Measurements from ENCODE around the gene MTERF4.

MTERF4 gene

GRCh38 chr2:241051578-241052487, 50.3 kb downstream of the MTERF4 start:
- DNase-seq (ENCODE audit: low read depth in 1 of 2, low spot score in 1 of 2), result no peak

GRCh38 chr2:241050624-241051577, 51.2 kb downstream of the MTERF4 start:
- no peak for DNase-seq (ENCODE audit: low read depth in 1 of 2, low spot score in 1 of 2)

GRCh38 chr2:241049739-241050623, 52.1 kb downstream of the MTERF4 start:
- no peak for DNase-seq (ENCODE audit: low read depth in 1 of 2, low spot score in 1 of 2)

GRCh38 chr2:241048949-241049343, 53.1 kb downstream of the MTERF4 start:
- no peak for DNase-seq (ENCODE audit: low read depth in 1 of 2, low spot score in 1 of 2)

GRCh38 chr2:241048149-241048948, 53.7 kb downstream of the MTERF4 start:
- DNase-seq (ENCODE audit: low read depth in 1 of 2, low spot score in 1 of 2), result no peak

- no peak for DNase-seq (ENCODE audit: low read depth in 1 of 2, low spot score in 1 of 2)
Measured at GRCh38 chr2:241047253-241048010, 54.7 kb downstream of the MTERF4 start.

Data from stimulated activated CD4-positive, alpha-beta T cell treated with anti-CD3 and anti-CD28 coated beads, Interleukin-15, amount 100 ng/mL, for 1 hour (primary cell).